Muscle layer of colon (tissue), 2 donors: ENCODE results near the gene TPP1.
A peak's percentile ranks its signal among the peaks of the same experiment; 100 is the strongest.

Source experiments
- H3K27ac ChIP-seq: one replicate; pipeline ENCODE4 v1.7.0; 2013; ENCODE audit warnings: low read depth, mild to moderate bottlenecking, low read length, moderate library complexity
- H3K27me3 ChIP-seq, 2 donors: one replicate each; pipeline ENCODE4 v1.7.0; 2013; ENCODE audit warnings: low read length in 2 of 2, mild to moderate bottlenecking in 2 of 2; ENCODE audit not compliant: insufficient read depth in 2 of 2, control insufficient read depth in 1 of 2
- H3K36me3 ChIP-seq: one replicate; pipeline ENCODE4 v1.7.0; 2013; ENCODE audit warnings: mild to moderate bottlenecking, low read length; ENCODE audit not compliant: insufficient read depth
- H3K4me1 ChIP-seq: one replicate; pipeline ENCODE4 v1.7.0; 2013; ENCODE audit warnings: mild to moderate bottlenecking, low read length; ENCODE audit not compliant: insufficient read depth
- H3K4me3 ChIP-seq, 2 donors: one replicate each; pipeline ENCODE4 v1.7.0; 2013; ENCODE audit warnings: low read length in 2 of 2, low read depth in 1 of 2, mild to moderate bottlenecking in 1 of 2, moderate library complexity in 1 of 2
- H3K9ac ChIP-seq: one replicate; pipeline ENCODE4 v1.7.0; 2013; ENCODE audit warnings: low read length
- H3K9me3 ChIP-seq: one replicate; pipeline ENCODE4 v1.7.0; 2013; ENCODE audit warnings: mild to moderate bottlenecking, low read length
- donor health status: abdominal sarcoma.
- donor health status: Adenocarcinoma of cecum.

Gene TPP1

DNA sequence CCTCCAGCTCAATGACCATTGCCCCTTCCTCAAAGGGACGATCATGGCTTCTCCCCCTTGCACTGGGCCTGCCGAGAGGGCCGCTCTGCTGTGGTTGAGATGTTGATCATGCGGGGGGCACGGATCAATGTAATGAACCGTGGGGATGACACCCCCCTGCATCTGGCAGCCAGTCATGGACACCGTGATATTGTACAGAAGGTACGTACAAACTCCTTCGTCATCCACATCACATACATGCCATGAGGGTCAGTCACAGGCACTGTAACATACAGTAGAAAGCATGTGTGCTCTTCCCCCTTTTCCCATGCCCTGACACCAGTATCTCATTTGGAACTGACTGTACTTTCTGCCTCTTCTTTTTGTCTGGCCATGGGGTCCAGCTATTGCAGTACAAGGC, 11.2 kb downstream of the TPP1 start:
- Histone ChIP-seq H3K36me3 (peaks cover 47% of the 10 kb centered on the region), H3K27ac (peak overlapping the region; percentile 97), H3K27me3 (no peaks in the 10 kb centered on the region), H3K9me3 (no peaks in the 10 kb centered on the region), H3K4me3 (peak overlapping the region in 1 of 2 donors; percentile 41), H3K4me1 (peaks cover 63% of the 10 kb centered on the region), H3K9ac (peak overlapping the region; percentile 30)

DNA sequence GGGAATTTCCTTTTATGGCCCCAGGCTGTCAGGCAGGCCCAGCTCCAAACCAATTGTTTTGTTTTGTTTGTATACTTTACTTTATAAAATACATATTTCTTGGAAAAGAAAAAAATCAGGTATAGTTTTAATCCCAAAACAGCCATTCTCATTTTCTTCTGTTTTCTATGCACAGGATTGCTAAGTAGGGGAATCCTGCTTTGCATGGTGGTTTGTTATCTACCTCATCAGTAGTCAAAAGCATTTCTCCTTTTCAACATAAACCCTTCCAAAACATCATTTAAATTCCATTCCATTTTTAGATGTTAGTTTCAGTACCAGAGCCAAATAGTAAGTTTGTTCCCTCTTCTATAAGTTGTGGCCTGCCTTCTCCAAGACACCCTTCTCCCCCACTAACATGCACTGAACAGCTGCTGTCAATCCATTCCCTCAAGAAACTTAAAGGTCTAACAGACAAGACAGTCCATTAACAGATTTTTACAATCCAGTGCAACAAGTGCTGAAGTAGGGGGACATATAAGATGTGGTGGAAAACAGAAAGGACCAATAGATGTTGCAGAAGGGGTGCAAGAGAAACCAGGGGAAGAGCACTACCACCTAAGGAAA, 11.9 kb downstream of the TPP1 start:
- Histone ChIP-seq H3K36me3 (peaks cover 47% of the 10 kb centered on the region), H3K9me3 (no peaks in the 10 kb centered on the region), H3K4me3 (peak overlapping the region in 1 of 2 donors; percentile 41), H3K4me1 (peaks cover 66% of the 10 kb centered on the region), H3K27me3 (no peaks in the 10 kb centered on the region), H3K27ac (peak overlapping the region; percentile 97), H3K9ac (peak overlapping the region; percentile 30)

DNA sequence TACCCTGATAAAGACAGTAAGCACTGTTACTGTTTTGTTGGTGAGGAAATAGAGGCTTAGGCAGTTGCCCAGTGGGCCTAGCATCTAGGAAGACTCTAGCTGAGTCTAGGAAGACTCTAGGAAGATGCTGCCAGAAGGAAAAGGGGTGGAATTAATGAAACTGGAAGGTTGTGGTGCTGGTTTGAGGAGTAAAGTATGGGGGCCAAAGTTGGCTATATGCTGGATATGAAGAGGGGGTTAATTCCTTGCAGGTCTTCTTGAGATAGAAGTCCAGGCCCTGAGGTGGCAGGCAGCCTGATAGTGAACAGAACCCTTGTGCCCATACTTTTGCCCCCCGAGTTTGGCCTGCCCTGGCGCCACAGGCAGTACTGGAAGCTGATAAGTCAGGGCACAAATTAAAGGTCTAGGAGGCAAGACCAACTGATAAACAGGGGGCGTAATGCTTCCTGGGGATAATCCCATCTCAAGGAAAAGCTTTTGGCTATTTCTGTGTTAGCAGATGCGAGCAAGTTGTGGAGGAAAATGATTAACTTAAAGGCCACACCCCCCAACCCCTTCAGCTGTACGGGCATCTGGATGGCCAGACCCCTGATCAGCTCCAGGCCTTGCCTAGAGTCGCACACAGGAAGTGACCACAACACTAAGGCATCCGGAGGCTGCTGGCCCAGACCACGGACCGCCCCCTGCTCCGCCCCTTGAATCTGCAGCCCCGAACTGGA, 12.6 kb downstream of the TPP1 start:
- Histone ChIP-seq H3K9me3 (no peaks in the 10 kb centered on the region), H3K36me3 (peaks cover 51% of the 10 kb centered on the region), H3K9ac (peak overlapping the region; percentile 100), H3K27me3 (no peaks in the 10 kb centered on the region), H3K4me3 (peak overlapping the region; percentile 0 to 100), H3K4me1 (peaks cover 73% of the 10 kb centered on the region), H3K27ac (peak overlapping the region; percentile 97)

DNA sequence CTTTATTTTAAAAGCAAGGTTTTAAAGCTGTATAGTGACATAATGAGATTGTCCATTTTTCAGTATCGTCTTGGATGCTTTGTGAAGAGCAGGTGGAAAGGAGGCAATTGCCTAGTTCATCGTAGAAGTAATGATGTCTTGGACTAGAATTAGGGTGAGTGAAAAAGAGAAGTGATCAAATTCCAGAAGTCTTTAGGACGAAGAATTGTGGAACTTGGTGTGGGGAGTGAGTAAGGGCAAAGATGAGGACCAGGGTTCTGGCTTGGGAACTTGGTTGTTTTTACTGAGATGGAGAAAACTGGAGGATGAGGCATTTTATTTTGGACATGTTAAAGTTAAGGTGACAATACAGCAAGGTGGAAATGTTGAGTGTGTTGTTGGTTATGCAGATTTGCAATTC, 14.4 kb downstream of the TPP1 start:
- Histone ChIP-seq H3K36me3 (peaks cover 54% of the 10 kb centered on the region), H3K4me1 (peaks cover 74% of the 10 kb centered on the region), H3K9ac (peak overlapping the region; percentile 100), H3K27me3 (no peaks in the 10 kb centered on the region), H3K4me3 (peak overlapping the region; percentile 80 to 100), H3K27ac (peak overlapping the region; percentile 94), H3K9me3 (no peaks in the 10 kb centered on the region)

DNA sequence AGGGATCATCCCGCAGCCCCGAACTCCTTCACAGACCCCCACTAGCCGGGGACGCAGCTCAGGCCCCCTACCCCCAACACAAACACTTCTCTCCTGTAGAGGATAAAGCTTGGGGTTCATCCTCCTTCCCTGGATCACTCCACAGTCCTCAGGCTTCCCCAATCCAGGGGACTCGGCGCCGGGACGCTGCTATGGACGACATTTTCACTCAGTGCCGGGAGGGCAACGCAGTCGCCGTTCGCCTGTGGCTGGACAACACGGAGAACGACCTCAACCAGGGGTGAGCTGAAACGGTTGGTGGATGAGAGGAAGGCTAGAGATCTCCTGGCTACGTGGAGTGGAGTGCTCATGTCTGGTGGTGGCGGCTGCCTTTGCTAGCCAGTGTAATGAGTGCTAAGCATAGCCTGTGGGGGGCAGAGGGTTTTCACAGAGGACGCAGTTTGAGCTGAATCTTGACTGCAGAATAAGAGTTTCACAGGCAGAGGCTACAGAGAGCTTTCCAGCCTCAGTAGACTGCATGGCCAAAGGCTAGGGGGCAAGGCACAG, 15.1 kb downstream of the TPP1 start:
- Histone ChIP-seq H3K36me3 (peaks cover 54% of the 10 kb centered on the region), H3K4me3 (peak overlapping the region; percentile 80 to 100), H3K4me1 (peaks cover 71% of the 10 kb centered on the region), H3K27ac (peak overlapping the region; percentile 94), H3K27me3 (no peaks in the 10 kb centered on the region), H3K9ac (peak overlapping the region; percentile 100), H3K9me3 (no peaks in the 10 kb centered on the region)

DNA sequence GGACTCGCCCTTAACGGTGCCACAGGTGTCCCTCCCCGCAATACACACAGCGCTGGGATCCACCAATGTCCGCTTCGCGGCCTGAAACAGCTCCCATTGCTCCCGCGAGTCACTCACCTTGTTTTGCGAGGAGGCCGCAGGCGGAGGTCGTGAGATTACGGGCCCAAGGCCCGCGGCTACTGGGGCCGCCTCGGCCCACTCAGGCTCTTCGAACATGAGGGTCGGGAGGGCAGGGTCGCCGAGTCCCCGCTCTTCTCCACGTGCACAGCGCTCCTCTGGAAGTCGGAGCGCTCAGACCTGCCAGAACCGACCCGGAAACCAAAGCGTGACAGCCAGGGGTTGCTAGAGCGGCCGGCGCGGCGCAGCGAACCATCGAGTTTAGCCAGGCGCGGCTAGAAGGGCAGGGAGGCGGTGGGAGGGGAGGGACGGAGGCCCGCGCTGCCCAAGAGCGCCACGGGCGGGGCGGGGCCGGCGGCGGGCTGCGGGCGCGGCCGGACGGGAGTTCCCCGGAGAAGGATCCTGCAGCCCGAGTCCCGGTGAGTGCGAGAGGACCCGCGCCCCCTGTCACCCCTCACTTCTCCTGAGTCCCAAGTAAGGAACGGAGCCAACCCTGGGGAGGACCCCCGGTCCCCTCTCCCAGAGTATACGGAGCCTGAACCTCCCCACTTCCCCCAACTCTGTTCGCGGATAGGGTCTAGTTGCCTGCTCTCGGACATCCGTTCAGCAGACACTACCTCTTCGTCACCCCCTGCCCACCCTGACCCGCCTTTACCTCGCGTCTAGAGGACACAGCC, 15.7 kb downstream of the TPP1 start, which contains the start of the genes ILK and RRP8:
ILK (plus strand) TSS at position 488 of the 794 bp plus-strand sequence. CDS start 498 bp downstream, outside the sequence.
RRP8 (minus strand) TSS at position 330 of the 794 bp plus-strand sequence; CDS start at position 216, 114 bp downstream.
- H3K36me3 ChIP-seq, result peaks cover 54% of the 10 kb centered on the region
- no peaks in the 10 kb centered on the region for H3K9me3 ChIP-seq
- no peaks in the 10 kb centered on the region for H3K27me3 ChIP-seq
- H3K27ac ChIP-seq, result peak within 1 kb of the TSS; percentile 94
- peak within 1 kb of the TSS; percentile 100 for H3K9ac ChIP-seq
- H3K4me1 ChIP-seq, result peaks cover 71% of the 10 kb centered on the region
- H3K4me3 ChIP-seq, result peak within 1 kb of the TSS; percentile 80 to 100

DNA sequence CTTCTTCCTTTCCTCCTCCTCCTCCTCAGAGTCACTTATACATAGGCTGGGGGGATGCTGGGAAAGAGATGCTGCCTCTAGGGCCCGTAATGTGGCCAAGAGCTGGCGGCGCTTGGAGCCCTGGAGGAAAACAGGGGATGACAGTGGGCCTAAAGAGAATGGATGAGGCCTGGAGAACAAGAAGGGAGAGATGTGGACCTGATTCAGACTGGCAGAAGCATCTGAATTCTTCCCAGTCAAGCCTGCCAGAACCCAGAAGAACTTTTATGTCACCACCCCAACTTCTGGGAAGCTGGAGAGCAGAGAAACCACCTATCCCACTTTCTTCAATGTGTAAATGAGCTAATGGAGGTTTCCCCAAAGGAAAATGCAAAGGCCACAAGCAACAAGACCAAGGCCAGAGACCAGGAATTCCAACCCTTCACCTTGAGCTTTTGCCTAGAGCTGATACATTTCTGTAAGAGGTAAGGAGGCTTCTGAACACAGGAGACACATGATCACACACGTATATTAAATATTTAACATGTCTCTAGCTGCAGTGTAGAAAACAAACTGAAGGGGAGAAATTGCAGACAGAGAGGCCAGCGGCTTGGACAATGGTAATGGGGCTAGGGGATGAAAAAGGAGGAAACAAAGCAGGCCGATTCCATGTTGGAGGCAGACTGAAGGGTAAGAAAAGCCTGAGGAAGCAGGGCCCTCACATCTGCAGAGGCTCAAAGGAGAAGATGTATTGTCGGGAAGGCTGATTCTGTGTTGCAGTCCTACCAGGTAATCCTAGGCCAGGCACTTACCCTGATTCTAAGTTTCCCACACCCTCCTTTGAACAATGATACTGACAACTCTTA, 16.9 kb downstream of the TPP1 start:
- H3K27ac ChIP-seq, result peak overlapping the region; percentile 94
- H3K36me3 ChIP-seq, result peaks cover 47% of the 10 kb centered on the region
- H3K9ac ChIP-seq, result peak overlapping the region; percentile 100
- H3K27me3 ChIP-seq, result no peaks in the 10 kb centered on the region
- no peaks in the 10 kb centered on the region for H3K9me3 ChIP-seq
- H3K4me1 ChIP-seq, result peaks cover 71% of the 10 kb centered on the region
- H3K4me3 ChIP-seq, result peak overlapping the region; percentile 63 to 100

DNA sequence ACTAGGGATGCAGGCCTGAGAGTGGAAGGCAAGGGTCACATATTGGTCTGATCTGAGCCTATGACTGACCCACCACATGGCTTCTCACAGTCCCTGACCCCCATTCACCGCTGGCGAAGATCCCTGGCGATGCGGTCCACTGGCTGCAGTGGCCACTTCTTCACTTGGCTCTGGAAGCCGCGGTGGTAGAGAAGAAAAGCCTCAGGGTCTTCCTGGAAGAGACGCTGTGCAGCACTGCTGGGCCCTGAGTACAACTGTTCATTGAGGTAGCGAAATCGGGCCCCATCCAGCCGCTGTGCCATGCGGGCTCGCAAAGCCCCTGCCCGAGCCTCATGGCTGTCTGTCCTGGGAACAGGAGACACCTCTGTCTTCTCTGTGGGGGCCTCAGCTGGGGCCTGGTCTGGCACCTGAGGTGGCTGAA, 18.2 kb downstream of the TPP1 start:
- peak overlapping the region; percentile 6 for H3K27ac ChIP-seq
- peaks cover 46% of the 10 kb centered on the region for H3K36me3 ChIP-seq
- no peaks in the 10 kb centered on the region for H3K9me3 ChIP-seq
- no peak overlapping the region for H3K9ac ChIP-seq
- peaks cover 74% of the 10 kb centered on the region for H3K4me1 ChIP-seq
- H3K27me3 ChIP-seq, result no peaks in the 10 kb centered on the region
- H3K4me3 ChIP-seq, result peak overlapping the region in 1 of 2 donors; percentile 9

DNA sequence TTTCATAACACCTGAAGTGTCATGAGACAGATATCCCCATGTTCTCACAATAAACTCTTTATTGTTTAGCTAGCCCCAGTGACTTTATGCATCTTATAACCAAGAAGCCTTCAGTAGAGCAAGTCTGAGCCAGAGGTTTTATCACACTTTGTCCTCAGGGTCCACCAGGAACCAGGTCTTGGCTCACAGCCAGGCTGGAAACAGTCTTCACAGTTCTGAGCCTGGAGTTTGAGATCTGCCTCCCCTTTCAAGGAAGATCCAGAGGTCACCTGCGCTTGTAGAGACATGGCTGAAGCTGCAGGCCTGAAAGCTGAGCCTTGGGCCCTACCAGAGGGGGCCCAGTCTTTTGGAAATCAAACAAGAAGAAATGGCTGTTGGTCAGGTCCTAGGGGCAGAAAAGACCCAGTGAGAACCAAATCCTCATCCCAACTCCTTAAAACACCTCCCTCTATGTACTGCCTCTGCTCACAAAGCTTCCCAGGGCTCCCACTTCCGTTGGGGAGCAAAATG, 19.3 kb downstream of the TPP1 start:
- Histone ChIP-seq H3K27me3 (no peaks in the 10 kb centered on the region), H3K9ac (no peak overlapping the region), H3K9me3 (no peaks in the 10 kb centered on the region), H3K27ac (peak overlapping the region; percentile 29), H3K4me3 (no peak overlapping the region), H3K36me3 (peaks cover 40% of the 10 kb centered on the region), H3K4me1 (peaks cover 76% of the 10 kb centered on the region)

DNA sequence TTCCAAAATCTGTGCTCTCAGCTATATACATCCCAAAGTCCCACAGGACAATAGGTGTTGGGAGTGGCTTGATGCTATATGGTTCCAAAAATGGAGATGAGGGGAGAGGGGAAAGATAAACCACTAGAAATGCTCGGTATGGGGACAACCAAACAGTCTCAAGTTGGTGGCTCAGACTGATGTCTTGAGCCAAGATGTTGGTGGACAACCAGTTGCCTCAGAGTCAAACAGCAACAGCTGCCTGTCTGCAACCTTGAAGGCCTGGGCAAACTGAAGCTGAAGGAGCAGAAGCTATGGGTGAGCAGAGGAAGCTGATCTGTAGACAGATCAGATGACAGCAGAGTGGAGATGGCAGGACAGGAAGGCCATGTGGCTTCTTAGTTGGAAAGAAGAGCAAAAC, 19.8 kb downstream of the TPP1 start:
- peaks cover 79% of the 10 kb centered on the region for H3K4me1 ChIP-seq
- no peak overlapping the region for H3K4me3 ChIP-seq
- no peaks in the 10 kb centered on the region for H3K27me3 ChIP-seq
- H3K27ac ChIP-seq, result peak overlapping the region; percentile 31
- H3K9ac ChIP-seq, result no peak overlapping the region
- no peaks in the 10 kb centered on the region for H3K9me3 ChIP-seq
- peaks cover 43% of the 10 kb centered on the region for H3K36me3 ChIP-seq
